Activated B cell treated with CpG ODN at 0.5 μM for 24 hours (primary cell): ENCODE measurements around the gene SRF. TPM values are rescaled to one million over a fixed set of nuclear protein-coding genes. Genes with fewer than 3 reads are reported as not detected.

Experiments used
- ATAC-seq: fragments of 200-7000 bp; cut with Tn5 transposase; one replicate; pipeline ENCODE4 v1.10.0; 2021; ENCODE audit warnings: low read depth, mild to moderate bottlenecking, moderate library complexity
- CTCF ChIA-PET: fragments of 350-600 bp; sonication (Branson Sonifier 250); formaldehyde crosslinking; loops from one replicate; lab custom pipeline; 2021; ENCODE audit warnings: antibody characterized with exemption; lab: Charles Lee
- POLR2A ChIA-PET: fragments of 350-600 bp; sonication (Branson Sonifier 250); formaldehyde crosslinking; loops from one replicate; lab custom pipeline; 2021; ENCODE audit warnings: antibody characterized with exemption; lab: Charles Lee
- DNase-seq: peaks from one replicate; pipeline ENCODE4 v3.0.0; 2022
- H3K27ac Mint-ChIP-seq: one replicate; pipeline ENCODE4 v1.8.0; 2020; ENCODE audit warnings: mixed read lengths
- H3K27me3 Mint-ChIP-seq: one replicate; pipeline ENCODE4 v1.8.0; 2021; ENCODE audit warnings: mixed read lengths
- H3K36me3 Mint-ChIP-seq: one replicate; pipeline ENCODE4 v1.8.0; 2021; ENCODE audit warnings: low read depth, mixed read lengths
- H3K4me1 Mint-ChIP-seq: one replicate; pipeline ENCODE4 v1.8.0; 2021; ENCODE audit warnings: mixed read lengths
- H3K4me3 Mint-ChIP-seq: one replicate; pipeline ENCODE4 v1.8.0; 2020; ENCODE audit warnings: mild to moderate bottlenecking, mixed read lengths
- H3K9me3 Mint-ChIP-seq: one replicate; pipeline ENCODE4 v1.8.0; 2020; ENCODE audit warnings: mixed read lengths
- intact Hi-C: fragments of 100-400 bp; cut with micrococcal nuclease; formaldehyde crosslinking; loops from one replicate; pipeline ENCODE4 v1.15.1; 2024
- total RNA-seq: library from RNA; stranded (reverse); gene quantifications from 2 replicates; pipeline ENCODE4 v1.2.3, GENCODE V29; 2022
- TF ChIP-seq, protein P1 (sequence below): fragments of 200-600 bp; IDR thresholded peaks from one replicate; pipeline ENCODE4 v1.8.0; 2022; ENCODE audit warnings: antibody characterized with exemption, mild to moderate bottlenecking

Gene SRF
- total RNA-seq, 1 donor from 2014 or later, result 35.9 TPM

DNA sequence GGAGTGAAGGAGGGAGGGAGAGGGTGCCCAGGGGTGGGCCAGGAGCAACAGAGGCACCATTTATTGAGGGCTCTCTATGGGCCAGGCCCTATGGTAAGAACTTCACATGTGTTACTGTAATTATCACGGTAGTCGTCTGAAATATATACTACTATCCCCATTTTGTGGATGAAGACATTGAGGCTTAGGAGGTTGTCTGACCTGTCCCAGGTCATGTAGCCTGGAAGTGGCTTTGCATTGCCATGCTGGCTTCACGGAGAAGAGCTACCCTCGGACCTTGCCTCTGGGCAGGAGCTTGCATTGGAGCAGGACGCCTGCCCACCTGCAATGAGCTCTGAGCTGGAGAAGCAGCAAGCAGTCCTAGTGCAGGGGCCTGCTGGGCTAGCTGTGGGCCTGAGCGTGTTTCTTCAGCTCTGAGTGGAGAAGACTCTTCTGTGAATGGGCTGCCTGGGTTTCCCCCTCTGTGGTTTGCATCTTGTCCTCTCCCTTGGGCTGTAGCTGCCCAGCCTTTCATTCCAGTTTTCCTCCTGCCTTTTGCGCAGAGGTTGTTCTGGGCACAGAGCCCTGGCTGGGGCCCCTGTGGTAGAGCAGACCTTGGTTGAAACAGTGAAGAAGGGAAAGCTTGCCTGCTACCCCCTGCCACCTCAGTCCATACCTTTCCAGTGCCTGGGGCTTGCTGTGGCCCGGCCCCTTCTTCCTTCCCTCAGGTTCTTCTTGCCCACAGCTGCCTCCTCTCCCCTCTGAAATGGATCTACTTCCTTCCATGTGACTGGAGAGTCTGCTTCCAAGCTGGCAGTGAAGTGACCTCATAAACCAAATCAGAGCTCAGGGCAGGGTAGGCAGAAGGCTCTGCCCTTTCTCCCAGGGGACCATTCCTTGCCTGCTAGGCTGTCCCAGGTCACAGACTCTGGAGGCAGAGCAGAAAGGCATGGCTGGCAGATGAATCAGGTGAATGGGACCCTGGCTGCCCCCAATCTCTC, 24.1 kb upstream of the SRF start:
- TF ChIP-seq, protein P1, sequence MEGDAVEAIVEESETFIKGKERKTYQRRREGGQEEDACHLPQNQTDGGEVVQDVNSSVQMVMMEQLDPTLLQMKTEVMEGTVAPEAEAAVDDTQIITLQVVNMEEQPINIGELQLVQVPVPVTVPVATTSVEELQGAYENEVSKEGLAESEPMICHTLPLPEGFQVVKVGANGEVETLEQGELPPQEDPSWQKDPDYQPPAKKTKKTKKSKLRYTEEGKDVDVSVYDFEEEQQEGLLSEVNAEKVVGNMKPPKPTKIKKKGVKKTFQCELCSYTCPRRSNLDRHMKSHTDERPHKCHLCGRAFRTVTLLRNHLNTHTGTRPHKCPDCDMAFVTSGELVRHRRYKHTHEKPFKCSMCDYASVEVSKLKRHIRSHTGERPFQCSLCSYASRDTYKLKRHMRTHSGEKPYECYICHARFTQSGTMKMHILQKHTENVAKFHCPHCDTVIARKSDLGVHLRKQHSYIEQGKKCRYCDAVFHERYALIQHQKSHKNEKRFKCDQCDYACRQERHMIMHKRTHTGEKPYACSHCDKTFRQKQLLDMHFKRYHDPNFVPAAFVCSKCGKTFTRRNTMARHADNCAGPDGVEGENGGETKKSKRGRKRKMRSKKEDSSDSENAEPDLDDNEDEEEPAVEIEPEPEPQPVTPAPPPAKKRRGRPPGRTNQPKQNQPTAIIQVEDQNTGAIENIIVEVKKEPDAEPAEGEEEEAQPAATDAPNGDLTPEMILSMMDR, result no peak
- POLR2A ChIA-PET, result interaction anchor here (0.6 to 0.7 kb wide), 2 partner anchors 192 to 1029 kb away, joined by 3 to 4 read pairs; no protein-coding TSS in a partner anchor
- Mint-ChIP-seq H3K4me3 (no peak overlapping the region), H3K9me3 (no peaks in the 10 kb centered on the region), H3K36me3 (no peaks in the 10 kb centered on the region), H3K27me3 (peaks cover 4% of the 10 kb centered on the region), H3K27ac (no peak overlapping the region), H3K4me1 (peaks cover 4% of the 10 kb centered on the region)
- DNase-seq (no peak), ATAC-seq (no peak)
- CTCF ChIA-PET, result no interaction called here
- intact Hi-C loops, result loop anchor here (10.0 kb wide), 1 partner anchor 482 kb away; no protein-coding TSS in a partner anchor

DNA sequence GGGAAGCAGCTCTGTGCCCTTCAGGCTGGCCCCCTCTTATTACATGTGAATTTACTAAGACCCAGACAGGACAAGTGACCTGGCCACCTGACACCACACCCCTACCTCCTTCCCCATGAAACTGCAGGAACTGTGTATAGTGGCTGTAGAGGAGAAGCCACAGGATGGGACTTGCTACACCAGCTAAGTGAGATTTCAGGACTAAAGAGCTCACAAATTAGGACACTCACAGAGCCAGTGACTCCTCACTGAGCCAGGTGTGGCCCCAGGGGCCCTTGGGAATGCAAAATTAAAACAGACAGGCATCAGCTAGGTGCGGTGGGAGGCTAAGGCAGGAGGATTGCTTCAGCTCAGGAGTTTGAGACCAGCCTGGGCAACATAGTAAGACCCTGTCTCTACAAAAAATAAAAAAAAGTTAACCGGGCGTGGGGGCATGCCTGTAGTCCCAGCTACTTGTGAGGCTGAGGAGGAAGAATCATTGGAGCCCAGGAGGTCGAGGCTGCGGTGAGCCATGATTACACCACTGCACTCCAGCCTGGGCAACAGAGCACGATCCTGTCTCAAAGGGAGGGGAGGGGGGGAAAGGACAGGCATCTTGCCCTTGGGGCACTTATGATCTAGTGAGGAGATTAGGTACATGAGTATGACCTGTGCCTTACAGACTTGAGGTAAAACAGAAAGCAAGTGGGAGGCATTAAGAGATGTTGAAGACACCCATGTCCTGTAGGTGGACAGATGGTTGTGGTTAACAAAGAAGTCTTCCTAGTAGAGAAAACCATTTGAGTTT, 23.2 kb upstream of the SRF start:
- ChIA-PET POLR2A (interaction anchor here (0.6 to 0.7 kb wide), 2 partner anchors 191 to 1030 kb away, joined by 3 to 4 read pairs; no protein-coding TSS in a partner anchor), CTCF (no interaction called here)
- Mint-ChIP-seq H3K9me3 (no peaks in the 10 kb centered on the region), H3K27me3 (peaks cover 4% of the 10 kb centered on the region), H3K4me1 (peaks cover 4% of the 10 kb centered on the region), H3K27ac (no peak overlapping the region), H3K4me3 (no peak overlapping the region), H3K36me3 (no peaks in the 10 kb centered on the region)
- intact Hi-C loops, result loop anchor here (10.0 kb wide), 1 partner anchor 483 kb away; no protein-coding TSS in a partner anchor
- TF ChIP-seq, protein P1, result no peak
- ATAC-seq (no peak), DNase-seq (no peak)

DNA sequence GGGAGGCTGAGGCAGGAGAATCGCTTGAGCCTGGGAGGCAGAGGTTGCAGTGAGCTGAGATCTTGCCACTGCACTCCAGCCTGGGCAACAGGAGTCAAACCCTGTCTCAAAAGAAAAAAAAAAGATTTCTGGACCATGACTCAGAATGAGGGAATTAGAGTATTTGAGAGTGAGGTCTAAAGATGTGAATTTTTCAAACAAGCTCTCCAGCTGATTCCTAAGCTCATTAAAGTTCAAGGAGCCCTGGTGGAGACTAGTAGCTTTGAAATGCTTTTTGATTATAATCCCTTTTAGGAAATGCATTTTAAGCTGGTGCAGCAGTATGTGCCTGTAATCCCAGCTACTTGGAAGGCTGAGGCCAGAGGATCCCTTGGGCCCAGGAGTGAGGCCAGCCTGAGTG, 21.8 kb upstream of the SRF start:
- Mint-ChIP-seq H3K4me1 (no peaks in the 10 kb centered on the region), H3K9me3 (no peaks in the 10 kb centered on the region), H3K4me3 (no peak overlapping the region), H3K36me3 (no peaks in the 10 kb centered on the region), H3K27ac (no peak overlapping the region), H3K27me3 (peaks cover 4% of the 10 kb centered on the region)
- DNase-seq, result no peak
- TF ChIP-seq, protein P1, result no peak
- POLR2A ChIA-PET, result no interaction called here
- no peak for ATAC-seq
- CTCF ChIA-PET, result interaction anchor here (0.6 kb wide), 3 partner anchors 138 to 930 kb away, joined by 3 to 4 read pairs (median 3); no protein-coding TSS in a partner anchor
- intact Hi-C loops, result loop anchor here (10.0 kb wide), 1 partner anchor 484 kb away; no protein-coding TSS in a partner anchor

DNA sequence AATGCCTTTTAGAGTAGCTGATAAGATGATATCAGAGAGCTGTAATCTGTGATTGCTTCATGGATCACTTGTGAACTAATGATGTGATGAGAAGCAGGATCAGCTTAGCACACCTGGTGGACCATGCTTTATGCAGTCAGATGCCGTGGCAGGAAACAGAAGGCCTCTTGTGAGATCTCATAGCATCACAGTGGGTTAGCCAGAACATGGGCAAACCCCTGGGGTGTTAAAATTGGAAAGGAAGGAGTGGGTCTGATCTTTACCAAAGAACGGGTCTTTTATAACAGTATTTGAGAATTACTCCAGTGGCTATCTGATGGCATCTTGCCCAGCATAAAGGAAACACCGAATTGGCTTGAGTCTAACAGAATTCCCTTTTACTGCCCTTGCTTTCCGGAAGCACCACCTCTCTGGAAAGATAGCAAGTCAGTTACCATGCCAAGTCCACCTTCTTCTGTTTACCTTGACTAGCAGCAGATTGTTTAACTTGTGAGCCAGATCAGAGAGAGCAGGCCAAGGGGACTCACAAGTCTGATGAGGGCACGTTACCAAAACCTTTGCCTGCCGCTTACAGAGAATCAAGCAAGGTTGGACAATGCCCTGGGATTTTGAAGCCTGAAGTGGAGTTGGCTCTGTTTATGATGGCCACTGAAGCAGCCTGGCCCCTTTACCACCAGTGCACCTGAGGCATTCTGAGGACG, 20.9 kb upstream of the SRF start:
- ChIA-PET POLR2A (interaction anchor here (0.6 kb wide), 1 partner anchor 11 kb away, joined by 4 read pairs; no protein-coding TSS in a partner anchor), CTCF (no interaction called here)
- Mint-ChIP-seq H3K4me1 (no peaks in the 10 kb centered on the region), H3K27me3 (peaks cover 4% of the 10 kb centered on the region), H3K4me3 (no peak overlapping the region), H3K27ac (no peak overlapping the region), H3K9me3 (no peaks in the 10 kb centered on the region), H3K36me3 (no peaks in the 10 kb centered on the region)
- DNase-seq (no peak), ATAC-seq (no peak)
- intact Hi-C loops, result no loop called here
- TF ChIP-seq, protein P1, result no peak
